Panc1 (cell line): ENCODE results near the gene CNKSR3.

Source experiments
- POLR2AphosphoS5 ChIP-seq: IDR thresholded peaks from 2 replicates; pipeline ENCODE4 v1.6.1; 2012; ENCODE audit warnings: mild to moderate bottlenecking, low read depth, low read length, moderate library complexity
- SIN3A ChIP-seq: IDR thresholded peaks from 2 replicates; pipeline ENCODE4 v1.6.1; 2012; ENCODE audit warnings: low read depth, mild to moderate bottlenecking, low read length, moderate library complexity, borderline replicate concordance; ENCODE audit not compliant: insufficient read depth
- TF ChIP-seq, protein P1 (sequence below): fragments of 450-650 bp; IDR thresholded peaks from 2 replicates; pipeline ENCODE4 v1.5.1; 2017; ENCODE audit warnings: mild to moderate bottlenecking
- TF ChIP-seq, protein P2 (sequence below), 2 experiments: IDR thresholded peaks; 2 replicates each; pipeline ENCODE4 v1.6.1; 2011 to 2012; ENCODE audit warnings: low read depth in 2 of 2, control low read depth in 1 of 2, low read length in 1 of 2, mild to moderate bottlenecking in 1 of 2, moderate library complexity in 1 of 2; ENCODE audit not compliant: insufficient read depth in 1 of 2

DNA sequence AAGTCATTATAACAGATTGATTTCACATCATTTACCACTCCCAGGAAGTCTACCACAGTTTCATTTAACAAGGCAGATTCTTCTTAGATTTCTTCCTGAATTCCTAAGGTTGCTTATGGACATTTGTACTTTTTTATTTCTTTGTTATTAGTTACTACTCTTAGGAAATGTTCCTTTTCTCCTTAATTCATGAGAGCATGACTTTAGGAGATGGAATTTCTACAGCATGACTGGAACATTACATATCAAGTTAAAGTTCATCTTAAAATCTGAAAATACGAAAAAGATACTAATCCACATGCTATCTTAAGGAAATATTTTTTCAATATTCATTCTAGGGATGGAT lies 22.3 kb downstream of the CNKSR3 start:
- TF ChIP-seq, protein P1, sequence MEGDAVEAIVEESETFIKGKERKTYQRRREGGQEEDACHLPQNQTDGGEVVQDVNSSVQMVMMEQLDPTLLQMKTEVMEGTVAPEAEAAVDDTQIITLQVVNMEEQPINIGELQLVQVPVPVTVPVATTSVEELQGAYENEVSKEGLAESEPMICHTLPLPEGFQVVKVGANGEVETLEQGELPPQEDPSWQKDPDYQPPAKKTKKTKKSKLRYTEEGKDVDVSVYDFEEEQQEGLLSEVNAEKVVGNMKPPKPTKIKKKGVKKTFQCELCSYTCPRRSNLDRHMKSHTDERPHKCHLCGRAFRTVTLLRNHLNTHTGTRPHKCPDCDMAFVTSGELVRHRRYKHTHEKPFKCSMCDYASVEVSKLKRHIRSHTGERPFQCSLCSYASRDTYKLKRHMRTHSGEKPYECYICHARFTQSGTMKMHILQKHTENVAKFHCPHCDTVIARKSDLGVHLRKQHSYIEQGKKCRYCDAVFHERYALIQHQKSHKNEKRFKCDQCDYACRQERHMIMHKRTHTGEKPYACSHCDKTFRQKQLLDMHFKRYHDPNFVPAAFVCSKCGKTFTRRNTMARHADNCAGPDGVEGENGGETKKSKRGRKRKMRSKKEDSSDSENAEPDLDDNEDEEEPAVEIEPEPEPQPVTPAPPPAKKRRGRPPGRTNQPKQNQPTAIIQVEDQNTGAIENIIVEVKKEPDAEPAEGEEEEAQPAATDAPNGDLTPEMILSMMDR, result no peak
- TF ChIP-seq POLR2AphosphoS5, result no peak
- no peak for TF ChIP-seq SIN3A
- TF ChIP-seq, protein P2, sequence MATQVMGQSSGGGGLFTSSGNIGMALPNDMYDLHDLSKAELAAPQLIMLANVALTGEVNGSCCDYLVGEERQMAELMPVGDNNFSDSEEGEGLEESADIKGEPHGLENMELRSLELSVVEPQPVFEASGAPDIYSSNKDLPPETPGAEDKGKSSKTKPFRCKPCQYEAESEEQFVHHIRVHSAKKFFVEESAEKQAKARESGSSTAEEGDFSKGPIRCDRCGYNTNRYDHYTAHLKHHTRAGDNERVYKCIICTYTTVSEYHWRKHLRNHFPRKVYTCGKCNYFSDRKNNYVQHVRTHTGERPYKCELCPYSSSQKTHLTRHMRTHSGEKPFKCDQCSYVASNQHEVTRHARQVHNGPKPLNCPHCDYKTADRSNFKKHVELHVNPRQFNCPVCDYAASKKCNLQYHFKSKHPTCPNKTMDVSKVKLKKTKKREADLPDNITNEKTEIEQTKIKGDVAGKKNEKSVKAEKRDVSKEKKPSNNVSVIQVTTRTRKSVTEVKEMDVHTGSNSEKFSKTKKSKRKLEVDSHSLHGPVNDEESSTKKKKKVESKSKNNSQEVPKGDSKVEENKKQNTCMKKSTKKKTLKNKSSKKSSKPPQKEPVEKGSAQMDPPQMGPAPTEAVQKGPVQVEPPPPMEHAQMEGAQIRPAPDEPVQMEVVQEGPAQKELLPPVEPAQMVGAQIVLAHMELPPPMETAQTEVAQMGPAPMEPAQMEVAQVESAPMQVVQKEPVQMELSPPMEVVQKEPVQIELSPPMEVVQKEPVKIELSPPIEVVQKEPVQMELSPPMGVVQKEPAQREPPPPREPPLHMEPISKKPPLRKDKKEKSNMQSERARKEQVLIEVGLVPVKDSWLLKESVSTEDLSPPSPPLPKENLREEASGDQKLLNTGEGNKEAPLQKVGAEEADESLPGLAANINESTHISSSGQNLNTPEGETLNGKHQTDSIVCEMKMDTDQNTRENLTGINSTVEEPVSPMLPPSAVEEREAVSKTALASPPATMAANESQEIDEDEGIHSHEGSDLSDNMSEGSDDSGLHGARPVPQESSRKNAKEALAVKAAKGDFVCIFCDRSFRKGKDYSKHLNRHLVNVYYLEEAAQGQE (IDR thresholded peaks at IDR 0.05; ENCODE audit: insufficient read depth in 1 of 2, low read depth in 2 of 2, low read length in 1 of 2), result no peak
